ENCODE measurements around the gene TRAF1.

DNA sequence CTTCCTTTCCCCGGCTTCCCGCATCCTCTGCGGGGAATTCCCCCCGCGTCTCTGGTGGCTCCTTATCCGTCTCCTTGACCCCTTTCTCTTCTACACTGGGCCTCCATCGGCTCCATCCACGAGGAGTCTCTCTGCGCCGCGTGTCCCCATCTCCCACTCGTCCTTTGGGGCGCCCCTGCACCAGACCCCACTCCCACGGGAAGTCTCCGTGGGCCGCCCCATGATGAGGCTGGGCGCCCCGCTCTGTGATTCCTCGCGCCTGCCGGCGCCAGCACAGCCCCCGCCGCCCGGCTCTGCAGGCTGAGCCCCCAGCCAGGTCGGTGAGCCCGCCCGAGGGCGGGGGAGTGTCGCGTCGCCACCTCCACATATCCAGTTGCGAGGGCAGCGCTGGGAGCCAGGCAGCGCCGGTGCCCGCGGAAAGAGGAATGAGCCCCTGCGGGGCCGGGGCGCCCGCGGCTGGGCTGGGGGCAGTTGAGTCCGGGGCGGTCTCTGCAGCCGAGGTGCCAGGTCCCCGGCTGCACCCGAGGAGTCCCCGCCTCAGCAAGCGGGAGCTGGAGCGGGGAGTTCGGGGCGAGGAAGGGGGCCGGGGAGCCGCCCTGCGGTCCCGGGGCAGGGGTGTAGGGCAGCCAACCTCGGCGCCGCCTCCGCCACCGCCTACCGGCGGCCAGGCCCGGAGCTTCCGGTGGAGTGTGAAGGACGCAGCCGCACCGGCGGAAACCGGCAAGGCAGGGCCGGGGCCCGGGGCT is 2.1 kb upstream of the TRAF1 start:
- TF ChIP-seq EZH2 (IDR thresholded peaks at IDR 0.05) (no peak), POLR2AphosphoS5 (IDR thresholded peaks at IDR 0.05; ENCODE audit: borderline replicate concordance, low read depth, low read length) (no peak), FOXP2 (optimal IDR thresholded peaks at IDR 0.05; ENCODE audit: control extremely low read depth, extremely low read length, insufficient read depth) (no peak)
